GM19455 (cell line): ENCODE measurements around the gene ACOX1.

Source experiments
- ATAC-seq: cut with Tn5 transposase; IDR thresholded peaks from one replicate; pipeline ENCODE4 v1.9.1; 2021; ENCODE audit not compliant: unreplicated experiment

The ACOX1 gene

GRCh38 chr17:75937652-75938051, 41.3 kb downstream of the ACOX1 start:
- ATAC-seq: no peak

GRCh38 chr17:75933808-75934207, 45.2 kb downstream of the ACOX1 start:
- ATAC-seq: no peak

GRCh38 chr17:75932852-75933251, 46.1 kb downstream of the ACOX1 start:
- no peak for ATAC-seq

- ATAC-seq: no peak
Observed at GRCh38 chr17:75931062-75931461, 47.9 kb downstream of the ACOX1 start.

- ATAC-seq: no peak
Observed at GRCh38 chr17:75927286-75927922, 51.6 kb downstream of the ACOX1 start.

GRCh38 chr17:75926456-75926855, 52.5 kb downstream of the ACOX1 start:
- no peak for ATAC-seq

- no peak for ATAC-seq
Observed at GRCh38 chr17:75925912-75926311, 53.1 kb downstream of the ACOX1 start.

- ATAC-seq: no peak
Observed at GRCh38 chr17:75925103-75925502, 53.9 kb downstream of the ACOX1 start.

- ATAC-seq: no peak
Observed at GRCh38 chr17:75922963-75923874, 55.7 kb downstream of the ACOX1 start.

- ATAC-seq: no peak
Observed at GRCh38 chr17:75922173-75922961, 56.6 kb downstream of the ACOX1 start.

GRCh38 chr17:75921596-75921995, 57.4 kb downstream of the ACOX1 start:
- ATAC-seq: no peak

- ATAC-seq: no peak
Observed at GRCh38 chr17:75920045-75920560, 58.9 kb downstream of the ACOX1 start.

- ATAC-seq: no peak
Observed at GRCh38 chr17:75919611-75920010, 59.4 kb downstream of the ACOX1 start.

- no peak for ATAC-seq
Observed at GRCh38 chr17:75917917-75918445, 61.0 kb downstream of the ACOX1 start.

- ATAC-seq: no peak
Observed at GRCh38 chr17:75917141-75917916, 61.6 kb downstream of the ACOX1 start.

GRCh38 chr17:75915268-75915667, 63.7 kb downstream of the ACOX1 start:
- ATAC-seq: no peak

- ATAC-seq: no peak
Observed at GRCh38 chr17:75914643-75915267, 64.2 kb downstream of the ACOX1 start.

- no peak for ATAC-seq
Observed at GRCh38 chr17:75913537-75914210, 65.3 kb downstream of the ACOX1 start.

- no peak for ATAC-seq
Observed at GRCh38 chr17:75910699-75911098, 68.3 kb downstream of the ACOX1 start.
